ENCODE measurements around the gene OSBP2.

The OSBP2 gene

DNA sequence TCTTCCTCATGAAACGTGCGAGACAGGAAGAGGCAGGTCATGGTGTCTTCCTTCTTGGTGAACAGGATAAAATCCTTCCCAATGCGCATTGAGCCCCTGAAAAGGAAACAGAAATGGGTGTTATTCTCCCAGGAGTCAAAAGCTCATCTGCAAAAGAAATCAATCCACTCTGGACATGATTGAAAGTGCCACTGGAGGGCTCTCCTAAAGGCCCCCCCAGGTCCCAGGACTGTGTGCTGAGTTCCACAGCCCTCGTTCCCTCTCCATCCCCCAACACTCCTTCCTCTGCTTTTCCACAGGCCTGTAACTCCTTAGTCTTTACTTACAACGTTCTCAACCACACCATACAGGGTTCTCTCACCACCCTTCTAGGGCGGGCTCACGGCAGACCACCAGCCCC lies 251.7 kb downstream of the OSBP2 start:
- DNase-seq = no peak

DNA sequence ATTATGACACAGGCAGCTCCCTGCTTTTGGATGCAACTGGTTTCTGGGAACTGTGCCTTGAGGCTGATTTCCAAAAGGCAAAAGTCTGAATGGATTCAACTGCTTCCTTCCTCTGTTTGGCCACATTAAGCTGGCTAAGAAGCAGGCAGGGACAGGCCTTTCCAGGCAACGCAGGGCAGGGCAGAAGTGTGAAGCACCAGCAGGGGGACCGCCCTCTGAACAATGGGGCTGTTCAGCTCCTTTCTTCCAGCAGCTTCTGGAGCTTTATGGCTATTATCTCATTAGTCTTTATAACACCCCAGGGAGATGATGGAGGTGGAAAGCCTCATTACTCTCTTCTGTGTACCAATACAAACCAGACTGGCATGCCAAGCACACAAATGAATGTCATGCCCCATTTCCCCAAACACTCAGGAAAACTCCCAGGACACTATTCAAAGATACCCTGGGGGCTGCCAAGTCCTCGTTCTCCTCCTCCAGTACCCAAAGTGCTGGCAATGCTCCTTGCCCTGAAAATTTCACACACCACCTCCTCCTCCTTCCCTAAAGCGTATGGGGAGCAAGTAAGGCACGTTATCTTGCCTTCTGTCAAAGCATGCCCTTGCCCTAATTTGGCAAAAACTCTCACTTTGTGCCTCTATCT lies 252.6 kb downstream of the OSBP2 start:
- DNase-seq = no peak

DNA sequence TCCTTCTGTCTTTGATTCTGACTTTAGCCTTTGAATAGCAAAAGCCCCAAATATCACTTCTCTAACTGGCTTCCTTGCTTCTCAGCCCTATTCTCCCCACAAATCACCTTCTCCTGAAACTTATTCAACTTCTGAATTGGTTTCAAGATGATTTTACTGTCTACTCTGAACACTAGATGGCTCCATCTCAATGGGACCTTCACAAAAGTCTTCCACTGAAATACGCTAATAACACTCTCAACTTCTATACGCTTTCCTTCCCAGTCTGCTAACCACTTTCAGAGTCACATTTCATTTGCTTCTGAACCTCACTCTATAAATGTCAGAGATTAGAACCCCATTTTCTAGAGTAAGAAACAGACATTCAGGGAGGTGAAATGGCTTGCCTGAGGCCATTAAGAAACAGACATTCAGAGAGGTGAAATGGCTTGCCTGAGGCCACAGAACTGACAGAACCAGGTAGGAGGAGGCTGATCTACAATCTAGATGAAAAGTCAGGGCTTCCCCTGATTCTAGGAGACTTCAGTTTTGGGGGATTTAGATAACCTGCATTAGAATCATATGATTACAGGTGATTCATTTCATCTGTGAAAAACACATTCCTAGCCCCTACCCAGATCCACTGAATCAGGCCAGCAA lies 253.3 kb downstream of the OSBP2 start:
- no peak for DNase-seq

DNA sequence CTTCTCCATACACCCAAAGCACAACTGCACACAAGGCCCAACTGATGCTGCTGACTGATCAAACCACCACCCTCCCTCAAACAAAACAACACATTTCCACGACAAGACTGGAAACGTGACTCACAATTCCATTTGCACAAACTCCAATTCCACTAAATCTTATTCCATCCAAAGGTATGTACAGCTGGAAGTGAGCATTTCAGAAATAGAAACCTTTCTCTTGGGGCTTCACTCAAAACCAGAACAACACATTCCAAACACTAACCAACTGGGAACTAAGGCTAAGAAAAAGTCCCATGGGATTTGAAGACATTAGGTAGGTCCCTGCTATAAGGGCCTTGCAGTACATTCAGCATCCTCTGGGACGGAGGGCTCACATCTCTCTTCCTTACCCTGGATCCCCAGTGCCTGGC lies 254.3 kb downstream of the OSBP2 start:
- DNase-seq = no peak

DNA sequence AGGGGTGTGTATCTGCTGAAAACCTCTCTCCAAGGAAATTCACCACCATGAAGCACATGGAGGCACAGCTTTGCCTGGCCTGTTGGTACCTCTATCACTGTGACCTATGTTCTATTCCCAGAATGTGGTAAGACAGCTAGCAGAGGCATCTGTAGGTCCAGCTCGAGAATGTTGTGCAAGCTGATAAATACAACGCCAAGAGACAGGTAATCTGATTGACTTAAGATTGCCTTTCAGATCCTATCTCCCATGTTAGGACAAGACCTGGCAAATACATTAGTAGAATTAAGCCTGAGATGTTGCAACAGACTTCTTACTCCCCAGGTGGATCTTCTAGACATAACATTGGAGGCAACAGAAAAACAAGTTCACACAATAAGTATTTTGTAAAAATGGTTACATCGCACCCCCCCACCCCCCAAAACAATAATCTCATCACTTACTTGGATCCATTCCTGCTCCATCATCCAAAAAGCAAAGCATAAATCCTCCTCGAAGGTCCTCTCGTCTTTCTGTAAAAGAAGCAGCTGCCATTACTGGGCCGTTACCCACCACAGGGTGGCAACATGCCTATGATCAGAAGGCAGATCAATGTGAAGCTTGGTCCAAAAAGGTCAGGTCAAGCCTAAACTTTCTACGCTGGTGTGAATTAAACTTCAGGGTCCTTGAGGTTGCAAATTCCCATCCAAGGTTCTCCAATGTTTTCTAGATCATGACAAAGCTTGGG lies 255.4 kb downstream of the OSBP2 start:
- no peak for DNase-seq

DNA sequence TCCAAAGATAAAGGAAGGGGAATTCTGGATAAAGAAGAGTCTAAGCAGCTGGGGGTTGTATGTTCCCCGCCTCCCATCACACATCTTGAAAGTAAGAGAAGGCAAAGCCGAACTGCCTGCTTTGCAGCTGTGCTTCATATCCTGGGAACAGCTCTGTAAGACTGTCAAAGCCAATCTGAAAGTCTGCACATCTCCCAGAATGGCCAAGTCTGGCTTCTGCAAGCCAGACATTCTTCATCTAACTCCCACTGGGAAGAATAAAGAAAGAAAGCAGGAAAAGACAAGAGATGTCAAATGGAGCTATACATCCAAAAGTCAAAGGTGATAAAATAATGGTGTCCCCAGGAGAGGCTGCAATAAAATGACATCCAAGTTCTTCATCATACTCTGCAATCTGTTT lies 258.5 kb downstream of the OSBP2 start:
- DNase-seq = no peak

DNA sequence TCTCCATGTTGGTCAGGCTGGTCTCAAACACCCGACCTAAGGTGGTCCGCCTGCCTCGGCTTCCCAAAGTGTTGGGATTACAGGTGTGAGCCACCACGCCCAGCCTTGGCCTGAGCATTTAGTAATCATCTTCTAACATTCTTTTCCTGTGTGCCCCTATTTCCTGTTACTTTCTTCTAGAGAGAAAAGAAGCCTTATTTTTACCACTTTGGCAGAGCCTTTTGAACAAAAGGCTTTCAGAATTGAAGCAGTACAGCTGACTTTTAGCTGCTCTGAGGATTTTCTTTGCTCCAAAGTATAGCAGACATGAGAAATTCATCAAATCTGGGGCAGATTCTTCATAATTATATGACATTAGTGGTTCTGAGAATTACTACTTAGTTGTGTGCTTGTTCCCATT lies 260.5 kb downstream of the OSBP2 start:
- DNase-seq = no peak
